Posterior cingulate gyrus (tissue), 11 donors: Measurements from ENCODE around the gene CHRD.
"Not testable (repeated sequence)": the region's sequence is repeated elsewhere in the genome, so short reads cannot be mapped to it uniquely, and the experiment has no call there.

ENCODE experiments used
- DNase-seq, 10 donors: peaks; one replicate each; pipeline versions ENCODE4 v3.0.0 to v3.0.0-alpha.2; 2020 to 2021; ENCODE audit warnings: mixed read lengths in 3 of 10
- intact Hi-C: fragments of 100-400 bp; cut with DNase I; formaldehyde crosslinking; loops from one replicate; pipeline ENCODE4 v1.15.1; 2023

Gene CHRD

DNA sequence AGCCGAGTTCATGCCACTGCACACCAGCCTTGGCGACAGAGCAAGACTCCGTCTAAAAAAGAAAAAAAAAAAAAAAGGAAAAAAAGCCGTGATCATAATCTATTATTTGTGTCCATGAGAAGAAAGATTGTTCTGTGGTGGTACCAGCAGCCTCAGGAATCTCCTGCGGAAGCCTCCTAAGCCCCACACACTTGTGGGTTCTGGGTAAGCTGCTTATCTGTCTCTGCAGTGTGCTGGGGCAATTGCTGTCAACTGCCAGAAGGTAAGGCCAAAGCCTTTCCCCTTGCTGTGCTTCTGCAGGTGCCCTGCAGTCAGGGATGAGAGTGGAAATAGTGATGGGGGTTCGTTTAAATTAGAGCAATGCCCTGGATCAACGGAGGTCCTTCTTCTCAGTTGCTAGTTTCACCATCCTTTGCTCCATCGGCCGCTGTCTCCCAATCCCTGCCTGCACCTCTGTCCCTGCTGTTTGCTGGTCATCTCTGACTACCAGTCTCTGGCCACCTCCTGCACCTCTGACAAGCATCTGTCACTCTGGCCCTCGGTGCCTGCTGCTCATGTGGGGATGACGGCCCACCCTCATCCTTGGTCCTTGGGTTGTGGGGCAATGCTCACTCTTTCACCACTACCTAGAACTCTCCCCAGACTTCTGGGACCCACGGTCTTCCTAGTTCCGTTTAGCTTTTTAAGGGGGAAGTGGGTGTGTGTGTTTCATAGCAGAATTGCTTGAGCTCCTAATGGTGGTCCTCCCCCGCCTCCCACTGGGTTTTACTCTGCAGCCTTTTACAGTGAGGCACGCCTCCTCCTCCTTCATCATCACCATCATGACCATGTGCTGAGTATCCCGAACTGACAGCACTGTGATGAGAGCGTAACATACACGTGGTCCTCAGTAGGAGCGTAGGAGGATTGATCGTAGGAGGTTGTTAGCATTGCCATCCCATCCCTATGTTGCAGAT lies 25.5 kb downstream of the CHRD start:
- peak in 2 of 10 donors; percentile 55 to 81 for DNase-seq
- intact Hi-C loops: no loop called here

DNA sequence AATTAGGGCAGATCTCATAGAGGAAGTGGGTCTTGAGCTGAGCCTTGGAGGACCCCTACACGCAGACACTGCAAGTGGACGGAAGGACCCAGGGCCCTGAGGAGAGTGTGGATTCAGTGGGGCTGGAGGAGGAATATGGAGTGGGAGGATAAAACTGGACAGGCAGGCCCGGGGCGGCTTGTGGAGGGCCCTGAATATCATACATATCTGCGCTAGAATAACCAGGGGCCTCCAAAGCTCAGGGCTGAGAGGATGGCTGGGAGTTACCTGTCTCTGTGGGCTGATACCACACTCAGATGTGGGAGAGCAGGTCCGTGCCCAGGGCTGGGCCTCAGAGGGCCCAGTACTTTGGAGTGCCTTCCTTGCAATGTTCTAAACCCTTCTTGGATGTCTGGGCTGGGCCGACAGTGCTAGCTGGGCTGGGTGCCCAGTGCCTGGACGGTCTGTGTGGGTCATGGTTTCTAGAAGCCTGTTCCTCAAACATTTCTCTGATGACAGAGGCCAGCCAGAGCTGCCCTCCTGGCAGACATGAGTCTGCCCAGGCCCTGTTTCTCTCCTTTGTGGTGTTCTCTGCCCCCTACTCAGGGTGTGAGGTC lies 29.6 kb downstream of the CHRD start:
- DNase-seq: peak in 2 of 10 donors; percentile 68 to 72
- intact Hi-C loops: no loop called here

- intact Hi-C loops: no loop called here
- peak in 1 of 10 donors; percentile 53 for DNase-seq
Measured at GRCh38 chr3:184409946-184410500, 30.2 kb downstream of the CHRD start.

- intact Hi-C loops: loop anchor here (5.0 kb wide), 3 partner anchors 53 to 128 kb away; no protein-coding TSS in a partner anchor
- no peak for DNase-seq
Measured at GRCh38 chr3:184414418-184415202, 34.8 kb downstream of the CHRD start.

GRCh38 chr3:184415203-184415490 lies 35.3 kb downstream of the CHRD start:
- intact Hi-C loops: loop anchor here (5.0 kb wide), 3 partner anchors 52 to 127 kb away; no protein-coding TSS in a partner anchor

GRCh38 chr3:184417619-184418327 lies 37.9 kb downstream of the CHRD start:
- peak; percentile 30 to 95 (median 75) for DNase-seq
- intact Hi-C loops: loop anchor here (5.0 kb wide), 3 partner anchors 50 to 125 kb away; no protein-coding TSS in a partner anchor

More at GRCh38 chr3:184415203-184415490, 35.3 kb downstream of the CHRD start:
- peak in 1 of 10 donors; percentile 24 for DNase-seq

DNA sequence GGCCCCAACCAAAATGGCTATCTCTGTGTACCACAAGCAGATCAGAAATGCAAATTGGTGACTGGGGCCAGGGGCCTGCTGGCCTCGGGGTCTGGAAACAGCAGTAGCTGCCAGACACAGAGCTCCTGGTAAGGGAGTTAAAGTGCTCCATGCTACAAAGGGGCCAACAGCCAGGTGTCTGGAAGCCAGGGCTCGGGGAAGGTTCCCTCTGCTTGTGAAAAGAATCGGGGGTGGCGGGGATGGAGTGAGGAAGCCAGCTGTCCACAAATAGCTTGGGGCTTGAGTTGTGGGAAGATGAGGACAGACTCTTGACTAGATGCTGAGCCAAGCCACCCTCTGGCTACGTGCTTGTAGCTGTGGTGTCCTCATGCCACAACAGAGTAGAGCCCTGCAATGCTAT lies 39.3 kb downstream of the CHRD start:
- peak in 7 of 10 donors; percentile 20 to 89 (median 34) for DNase-seq
- intact Hi-C loops: loop anchor here (5.0 kb wide), 3 partner anchors 48 to 123 kb away; no protein-coding TSS in a partner anchor

DNA sequence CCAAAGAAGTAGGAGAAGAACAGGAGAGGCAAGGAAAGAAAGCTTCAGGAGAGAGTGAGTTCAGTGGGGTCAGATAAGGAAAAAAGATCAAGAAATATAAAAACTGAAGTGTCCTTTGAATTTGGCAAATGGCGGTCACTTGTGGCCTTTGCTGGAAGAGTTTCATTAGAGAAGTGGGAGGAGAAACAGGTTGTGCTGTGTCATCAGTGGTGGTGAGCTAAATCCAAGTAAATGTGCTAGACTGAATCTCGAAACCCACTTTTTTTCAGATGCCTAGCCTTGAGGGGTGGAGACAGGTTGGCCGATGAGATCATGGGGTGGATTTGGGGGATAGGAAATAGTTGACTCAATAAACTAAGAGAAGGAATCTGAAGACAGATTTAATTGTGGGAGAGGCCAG lies 43.7 kb downstream of the CHRD start:
- no peak for DNase-seq
- intact Hi-C loops: no loop called here

DNA sequence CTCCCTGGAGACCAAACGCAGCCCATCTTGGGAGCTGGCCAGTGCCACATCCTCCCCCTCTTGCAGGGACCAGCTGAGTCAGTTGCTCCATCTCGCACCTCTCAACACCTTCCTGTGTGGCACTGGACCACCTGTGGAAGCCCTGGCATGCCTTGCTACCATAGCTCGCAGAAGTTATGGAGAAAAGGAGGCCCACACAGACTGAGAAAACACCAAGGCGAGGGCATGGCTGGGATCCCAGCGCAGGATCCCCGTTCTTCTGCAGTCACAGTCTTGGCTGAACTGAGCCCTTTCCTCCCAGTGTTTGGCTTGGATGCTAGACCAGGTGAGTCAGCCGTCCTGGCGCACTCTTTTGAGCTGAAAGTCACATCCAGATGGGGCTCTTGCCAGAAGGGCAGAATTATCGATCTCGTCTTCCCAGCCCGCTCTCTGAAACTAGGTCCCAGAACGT lies 46.9 kb downstream of the CHRD start:
- intact Hi-C loops: no loop called here
- peak in 1 of 10 donors; percentile 52 for DNase-seq

GRCh38 chr3:184428561-184429175 lies 48.8 kb downstream of the CHRD start:
- intact Hi-C loops: no loop called here
- peak in 7 of 10 donors; percentile 18 to 89 (median 34) for DNase-seq

- no peak for DNase-seq
- intact Hi-C loops: no loop called here
Measured at GRCh38 chr3:184429786-184430185, 49.9 kb downstream of the CHRD start.

DNA sequence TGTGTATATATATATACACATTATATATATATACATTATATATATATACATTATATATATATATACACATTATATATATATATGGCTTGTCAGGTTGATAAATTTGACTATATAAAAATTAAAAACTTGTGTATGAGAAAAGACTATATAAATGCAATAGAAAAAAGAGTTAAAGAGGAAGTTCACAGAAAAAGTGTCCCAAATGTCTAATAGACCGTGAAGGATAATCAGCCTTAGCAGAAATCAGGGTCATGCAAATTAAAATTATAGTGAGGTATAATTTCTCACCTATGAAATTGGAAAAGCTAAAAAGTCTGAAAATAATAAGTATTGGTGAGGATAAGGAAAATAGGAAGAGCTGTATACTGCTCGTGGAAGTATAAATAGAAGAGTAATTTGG lies 51.1 kb downstream of the CHRD start:
- intact Hi-C loops: no loop called here
- no peak for DNase-seq

GRCh38 chr3:184433178-184433577 lies 53.3 kb downstream of the CHRD start:
- intact Hi-C loops: not testable (repeated sequence)

DNA sequence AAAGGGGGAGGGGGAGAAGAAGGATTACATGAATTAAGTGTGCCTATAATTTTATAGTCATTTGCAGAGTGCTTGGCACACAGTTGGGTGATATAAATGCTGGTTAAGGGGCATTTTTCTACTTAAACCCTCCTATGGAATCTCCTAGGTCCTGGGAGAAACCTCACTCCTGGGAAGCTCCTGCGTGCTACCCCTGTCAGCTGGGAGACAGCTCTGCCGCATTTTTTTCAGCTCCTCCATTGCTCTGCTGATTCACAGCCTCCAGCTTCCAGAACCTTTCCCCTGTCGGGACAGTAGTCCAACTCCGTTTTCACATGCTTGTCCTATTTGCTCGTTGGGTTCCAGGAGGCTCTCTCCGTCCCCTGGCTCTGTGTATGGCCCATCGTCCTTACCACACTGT lies 59.2 kb downstream of the CHRD start:
- DNase-seq: peak in 1 of 10 donors; percentile 27
- intact Hi-C loops: no loop called here

More at GRCh38 chr3:184433178-184433577, 53.3 kb downstream of the CHRD start:
- not testable (repeated sequence) for DNase-seq
